Karpas-422 (cell line): ENCODE results near the gene OCA2. TPM values are rescaled to one million over a fixed set of nuclear protein-coding genes. Genes with fewer than 3 reads are reported as not detected.

Source experiments
- DNase-seq: peaks from one replicate; pipeline ENCODE4 v3.0.0-alpha.2; 2015
- H2AFZ ChIP-seq: fragments of 200-600 bp; sonication (generic); 2 replicates; pipeline ENCODE4 v1.6.1; 2014; ENCODE audit warnings: antibody characterized with exemption, low read length, mixed read lengths
- H3K27ac ChIP-seq: fragments of 200-600 bp; sonication (generic); 2 replicates; pipeline ENCODE4 v1.5.1; 2014; ENCODE audit warnings: mild to moderate bottlenecking, low read length, moderate library complexity
- H3K27me3 ChIP-seq: fragments of 200-600 bp; sonication (generic); 2 replicates; pipeline ENCODE4 v1.6.1; 2014; ENCODE audit warnings: low read length, mixed read lengths
- H3K36me3 ChIP-seq: fragments of 200-600 bp; sonication (generic); 2 replicates; pipeline ENCODE4 v1.6.1; 2014; ENCODE audit warnings: low read length, mixed read lengths; ENCODE audit not compliant: insufficient read depth
- H3K4me1 ChIP-seq: fragments of 200-600 bp; sonication (generic); 2 replicates; pipeline ENCODE4 v1.6.1; 2014; ENCODE audit warnings: mild to moderate bottlenecking, low read length, mixed read lengths
- H3K4me2 ChIP-seq: fragments of 200-600 bp; sonication (generic); 2 replicates; pipeline ENCODE4 v1.6.1; 2014; ENCODE audit warnings: low read length, low read depth, mild to moderate bottlenecking; ENCODE audit not compliant: poor library complexity, severe bottlenecking
- H3K4me3 ChIP-seq: fragments of 200-600 bp; sonication (generic); 2 replicates; pipeline ENCODE4 v1.5.1; 2014; ENCODE audit warnings: mild to moderate bottlenecking, antibody characterized with exemption, low read length, mixed read lengths
- H3K79me2 ChIP-seq: fragments of 200-600 bp; sonication (generic); 2 replicates; pipeline ENCODE4 v1.6.1; 2014; ENCODE audit warnings: mild to moderate bottlenecking, low read length, mixed read lengths
- H3K9ac ChIP-seq: fragments of 200-600 bp; sonication (generic); 2 replicates; pipeline ENCODE4 v1.6.0; 2014; ENCODE audit warnings: low read length
- H3K9me2 ChIP-seq: fragments of 200-600 bp; sonication (generic), shearing (Covaris generic); replicated peaks from 2 replicates; pipeline ENCODE4 v1.6.0; 2014; ENCODE audit warnings: mild to moderate bottlenecking, low read length, moderate library complexity; ENCODE audit not compliant: insufficient read depth
- H3K9me3 ChIP-seq: fragments of 300-700, 200-600 bp; sonication (generic); 2 replicates; pipeline ENCODE4 v1.6.1; 2014; ENCODE audit warnings: low read length, mixed read lengths
- H4K20me1 ChIP-seq: fragments of 200-600 bp; sonication (generic); 2 replicates; pipeline ENCODE4 v1.6.1; 2014; ENCODE audit warnings: mild to moderate bottlenecking, antibody characterized with exemption, low read length, low read depth; ENCODE audit not compliant: insufficient read depth
- total RNA-seq: library from RNA; depleted of rRNA; stranded (reverse); fragments of >200 nt; shearing (Covaris generic); gene quantifications from 2 replicates; pipeline ENCODE4 v1.2.3, GENCODE V29; 2014; ENCODE audit warnings: low replicate concordance

OCA2 gene
- total RNA-seq, 1 experiment from 2014 or later: not detected

DNA sequence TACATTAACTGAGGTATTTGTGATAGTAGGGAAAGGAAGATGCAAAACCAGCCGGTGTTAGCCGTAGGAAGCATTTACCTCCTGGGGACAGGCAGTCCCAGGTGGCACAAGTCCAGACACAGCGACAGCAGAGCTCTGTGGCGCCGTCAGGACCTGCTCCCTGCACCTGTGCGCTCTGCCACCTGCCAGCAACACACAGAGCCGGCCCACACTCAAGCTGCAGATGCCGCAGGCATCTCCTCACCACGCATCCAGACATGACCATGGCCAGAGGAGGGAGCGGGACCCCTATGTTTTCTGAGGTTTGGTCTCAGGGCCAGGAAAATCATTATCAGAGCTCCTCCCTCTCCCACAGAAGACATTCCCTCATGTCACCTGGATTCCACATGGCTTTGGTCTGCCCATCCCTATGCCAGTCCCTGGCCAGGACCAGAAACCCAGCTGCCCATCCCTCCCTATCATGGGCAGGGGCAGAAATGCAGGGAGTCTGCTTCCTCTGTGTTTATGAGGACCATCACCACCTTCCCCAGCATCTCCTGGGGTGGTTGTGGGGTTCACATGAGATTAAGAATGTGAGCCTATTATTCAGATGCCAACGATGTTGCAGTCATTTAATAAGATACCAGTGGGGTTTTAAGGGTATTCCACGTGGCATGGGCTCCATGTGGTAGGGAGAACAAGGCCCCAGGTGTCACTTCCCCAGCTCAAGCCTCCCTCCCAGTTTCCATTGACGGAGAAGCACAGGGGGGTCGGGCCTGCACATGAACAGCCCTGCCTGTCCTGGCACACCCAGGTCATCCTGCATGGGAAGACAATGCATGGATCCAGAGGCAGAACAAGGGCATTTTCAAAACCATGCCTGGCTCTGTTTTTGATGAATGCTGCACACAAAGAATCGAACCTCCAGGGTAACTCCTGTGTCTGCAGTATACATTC is 251.1 kb downstream of the OCA2 start:
- Histone ChIP-seq H3K9me2 (no peaks in the 10 kb centered on the region), H3K4me2 (no peak overlapping the region)

GRCh38 chr15:27846722-27847395 is 252.3 kb downstream of the OCA2 start:
- Histone ChIP-seq H2AFZ (no peak overlapping the region), H3K79me2 (no peaks in the 10 kb centered on the region), H3K4me3 (no peak overlapping the region), H3K9ac (no peak overlapping the region), H3K9me3 (peaks cover 26% of the 10 kb centered on the region), H3K4me1 (no peaks in the 10 kb centered on the region), H3K27me3 (no peaks in the 10 kb centered on the region; the same call in 1 of the 2 replicates), H3K27ac (no peak overlapping the region), H4K20me1 (no peaks in the 10 kb centered on the region), H3K4me2 (no peak overlapping the region), H3K36me3 (no peaks in the 10 kb centered on the region; the same call in 1 of the 2 replicates), H3K9me2 (no peaks in the 10 kb centered on the region)
- DNase-seq: no peak

More for the DNA sequence above, 251.1 kb downstream of the OCA2 start:
- Histone ChIP-seq H4K20me1 (no peaks in the 10 kb centered on the region), H3K27me3 (no peaks in the 10 kb centered on the region; the same call in 1 of the 2 replicates), H3K4me1 (no peaks in the 10 kb centered on the region), H3K36me3 (no peaks in the 10 kb centered on the region; the same call in 1 of the 2 replicates), H3K9me3 (peaks cover 26% of the 10 kb centered on the region), H3K27ac (no peak overlapping the region), H2AFZ (no peak overlapping the region), H3K9ac (no peak overlapping the region), H3K79me2 (no peaks in the 10 kb centered on the region), H3K4me3 (no peak overlapping the region)
- DNase-seq: no peak

- Histone ChIP-seq H3K27ac (no peak overlapping the region), H3K9me3 (peaks cover 26% of the 10 kb centered on the region), H3K4me3 (no peak overlapping the region), H3K4me1 (no peaks in the 10 kb centered on the region), H3K9me2 (no peaks in the 10 kb centered on the region), H4K20me1 (no peaks in the 10 kb centered on the region), H3K79me2 (no peaks in the 10 kb centered on the region), H2AFZ (no peak overlapping the region), H3K36me3 (no peaks in the 10 kb centered on the region; the same call in 1 of the 2 replicates), H3K27me3 (no peaks in the 10 kb centered on the region; the same call in 1 of the 2 replicates), H3K4me2 (no peak overlapping the region), H3K9ac (no peak overlapping the region)
- no peak for DNase-seq
These were observed 253.4 kb downstream of the OCA2 start for GRCh38 chr15:27845535-27846369.

GRCh38 chr15:27844018-27844666 is 255.0 kb downstream of the OCA2 start:
- no peak for DNase-seq
- Histone ChIP-seq H3K4me1 (no peaks in the 10 kb centered on the region), H3K27ac (no peak overlapping the region), H3K36me3 (no peaks in the 10 kb centered on the region; the same call in 1 of the 2 replicates), H4K20me1 (no peaks in the 10 kb centered on the region), H3K9ac (no peak overlapping the region), H3K79me2 (no peaks in the 10 kb centered on the region), H3K9me2 (no peaks in the 10 kb centered on the region), H3K9me3 (peaks cover 23% of the 10 kb centered on the region), H2AFZ (no peak overlapping the region), H3K27me3 (no peaks in the 10 kb centered on the region), H3K4me2 (no peak overlapping the region), H3K4me3 (no peak overlapping the region)

GRCh38 chr15:27843146-27843545 is 256.0 kb downstream of the OCA2 start:
- H3K36me3 ChIP-seq: no peaks in the 10 kb centered on the region; the same call in 1 of the 2 replicates
- no peaks in the 10 kb centered on the region for H3K27me3 ChIP-seq
- no peak overlapping the region for H3K4me2 ChIP-seq
- no peak overlapping the region for H3K4me3 ChIP-seq
- peaks cover 19% of the 10 kb centered on the region for H3K9me3 ChIP-seq
- H3K9ac ChIP-seq: no peak overlapping the region
- DNase-seq: no peak
- no peak overlapping the region for H3K27ac ChIP-seq
- no peaks in the 10 kb centered on the region for H3K9me2 ChIP-seq
- H4K20me1 ChIP-seq: no peaks in the 10 kb centered on the region
- H3K4me1 ChIP-seq: no peaks in the 10 kb centered on the region
- no peak overlapping the region for H2AFZ ChIP-seq
- H3K79me2 ChIP-seq: no peaks in the 10 kb centered on the region

GRCh38 chr15:27842526-27842925 is 256.6 kb downstream of the OCA2 start:
- H3K9me3 ChIP-seq: peaks cover 14% of the 10 kb centered on the region
- no peaks in the 10 kb centered on the region for H4K20me1 ChIP-seq
- H3K4me1 ChIP-seq: no peaks in the 10 kb centered on the region
- no peaks in the 10 kb centered on the region for H3K27me3 ChIP-seq
- H2AFZ ChIP-seq: no peak overlapping the region
- no peaks in the 10 kb centered on the region for H3K9me2 ChIP-seq
- no peaks in the 10 kb centered on the region; the same call in 1 of the 2 replicates for H3K36me3 ChIP-seq
- no peak overlapping the region for H3K9ac ChIP-seq
- DNase-seq: no peak
- no peaks in the 10 kb centered on the region for H3K79me2 ChIP-seq
- no peak overlapping the region for H3K27ac ChIP-seq
- no peak overlapping the region for H3K4me2 ChIP-seq
- H3K4me3 ChIP-seq: no peak overlapping the region

GRCh38 chr15:27835233-27835939 is 263.7 kb downstream of the OCA2 start:
- no peak overlapping the region for H2AFZ ChIP-seq
- no peak overlapping the region for H3K4me3 ChIP-seq
- no peak overlapping the region for H3K27ac ChIP-seq
- no peaks in the 10 kb centered on the region for H4K20me1 ChIP-seq
- DNase-seq: no peak
- no peaks in the 10 kb centered on the region for H3K79me2 ChIP-seq
- H3K4me2 ChIP-seq: no peak overlapping the region
- no peaks in the 10 kb centered on the region for H3K27me3 ChIP-seq
- H3K36me3 ChIP-seq: no peaks in the 10 kb centered on the region
- H3K9me3 ChIP-seq: peaks cover 17% of the 10 kb centered on the region
- no peaks in the 10 kb centered on the region for H3K9me2 ChIP-seq
- no peak overlapping the region for H3K9ac ChIP-seq
- H3K4me1 ChIP-seq: no peaks in the 10 kb centered on the region
